ENCODE data around the gene FBXO21. TPM values are rescaled to one million over a fixed set of nuclear protein-coding genes. Genes with fewer than 3 reads are reported as not detected.
"Not testable (repeated sequence)": the region's sequence is repeated elsewhere in the genome, so short reads cannot be mapped to it uniquely, and the experiment has no call there.

The FBXO21 gene
- total RNA-seq, 1 experiment from 2014 or later = 230 TPM

DNA sequence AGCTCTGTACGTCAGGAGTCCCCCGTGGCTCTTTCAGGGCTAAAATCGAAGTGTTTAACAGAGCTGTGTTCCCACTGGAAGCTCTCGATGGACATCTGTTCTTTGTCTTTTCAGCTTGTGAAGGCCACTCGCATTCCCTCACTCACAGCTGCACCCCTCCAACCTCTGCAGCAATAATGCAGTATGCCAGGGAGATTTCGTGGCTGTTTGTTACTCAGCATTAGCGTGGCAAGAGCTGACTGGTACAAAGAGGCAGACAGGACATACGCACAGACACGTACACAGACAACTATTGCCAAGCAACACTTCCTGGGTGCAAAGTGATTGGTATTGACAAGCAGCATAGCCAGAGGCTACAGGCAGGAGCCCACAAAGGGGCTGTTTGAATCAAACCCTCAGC is 11.8 kb upstream of the FBXO21 start:
- Histone ChIP-seq H3K27me3 (ENCODE audit: low read length) (peaks cover 11% of the 10 kb centered on the region; the same call in 1 of the 2 replicates), H3K4me3 (ENCODE audit: low read length) (no peak overlapping the region), H3K9me3 (ENCODE audit: low read length) (no peaks in the 10 kb centered on the region), H3K27ac (ENCODE audit: low read length) (no peak overlapping the region), H3K79me2 (ENCODE audit: low read length) (no peaks in the 10 kb centered on the region), H3K36me3 (ENCODE audit: low read depth, low read length) (no peaks in the 10 kb centered on the region), H3F3A (ENCODE audit: low read length, unreplicated experiment) (no peaks in the 10 kb centered on the region), H2AFZ (ENCODE audit: low read length) (no peak overlapping the region), H4K20me1 (ENCODE audit: low read length) (no peaks in the 10 kb centered on the region), H3K9me2 (replicated peaks; ENCODE audit: low read length) (no peaks in the 10 kb centered on the region), H3K4me2 (ENCODE audit: low read length) (no peak overlapping the region), H3K4me1 (ENCODE audit: insufficient read depth, low read length) (no peaks in the 10 kb centered on the region), H3K9ac (ENCODE audit: low read length) (no peak overlapping the region)
- POLR2A ChIA-PET (ENCODE audit: unreplicated experiment) = interaction anchor here (0.7 kb wide), 1 partner anchor 14 kb away, joined by 3 read pairs; no protein-coding TSS in a partner anchor
- BruUV-seq (replicated peaks) = no TSS peak
- DNase-seq (no peak), ATAC-seq (no peak)
- intact Hi-C loops (cut with micrococcal nuclease) = no loop called here
- TF ChIP-seq EZH2phosphoT487 (IDR thresholded peaks at IDR 0.05; ENCODE audit: borderline replicate concordance, low read length) = no peak
- TF ChIP-seq, protein P1, sequence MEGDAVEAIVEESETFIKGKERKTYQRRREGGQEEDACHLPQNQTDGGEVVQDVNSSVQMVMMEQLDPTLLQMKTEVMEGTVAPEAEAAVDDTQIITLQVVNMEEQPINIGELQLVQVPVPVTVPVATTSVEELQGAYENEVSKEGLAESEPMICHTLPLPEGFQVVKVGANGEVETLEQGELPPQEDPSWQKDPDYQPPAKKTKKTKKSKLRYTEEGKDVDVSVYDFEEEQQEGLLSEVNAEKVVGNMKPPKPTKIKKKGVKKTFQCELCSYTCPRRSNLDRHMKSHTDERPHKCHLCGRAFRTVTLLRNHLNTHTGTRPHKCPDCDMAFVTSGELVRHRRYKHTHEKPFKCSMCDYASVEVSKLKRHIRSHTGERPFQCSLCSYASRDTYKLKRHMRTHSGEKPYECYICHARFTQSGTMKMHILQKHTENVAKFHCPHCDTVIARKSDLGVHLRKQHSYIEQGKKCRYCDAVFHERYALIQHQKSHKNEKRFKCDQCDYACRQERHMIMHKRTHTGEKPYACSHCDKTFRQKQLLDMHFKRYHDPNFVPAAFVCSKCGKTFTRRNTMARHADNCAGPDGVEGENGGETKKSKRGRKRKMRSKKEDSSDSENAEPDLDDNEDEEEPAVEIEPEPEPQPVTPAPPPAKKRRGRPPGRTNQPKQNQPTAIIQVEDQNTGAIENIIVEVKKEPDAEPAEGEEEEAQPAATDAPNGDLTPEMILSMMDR (conservative IDR thresholded peaks at IDR 0.05; ENCODE audit: low read depth, low read length) = no peak
- CTCF ChIA-PET = no interaction called here

DNA sequence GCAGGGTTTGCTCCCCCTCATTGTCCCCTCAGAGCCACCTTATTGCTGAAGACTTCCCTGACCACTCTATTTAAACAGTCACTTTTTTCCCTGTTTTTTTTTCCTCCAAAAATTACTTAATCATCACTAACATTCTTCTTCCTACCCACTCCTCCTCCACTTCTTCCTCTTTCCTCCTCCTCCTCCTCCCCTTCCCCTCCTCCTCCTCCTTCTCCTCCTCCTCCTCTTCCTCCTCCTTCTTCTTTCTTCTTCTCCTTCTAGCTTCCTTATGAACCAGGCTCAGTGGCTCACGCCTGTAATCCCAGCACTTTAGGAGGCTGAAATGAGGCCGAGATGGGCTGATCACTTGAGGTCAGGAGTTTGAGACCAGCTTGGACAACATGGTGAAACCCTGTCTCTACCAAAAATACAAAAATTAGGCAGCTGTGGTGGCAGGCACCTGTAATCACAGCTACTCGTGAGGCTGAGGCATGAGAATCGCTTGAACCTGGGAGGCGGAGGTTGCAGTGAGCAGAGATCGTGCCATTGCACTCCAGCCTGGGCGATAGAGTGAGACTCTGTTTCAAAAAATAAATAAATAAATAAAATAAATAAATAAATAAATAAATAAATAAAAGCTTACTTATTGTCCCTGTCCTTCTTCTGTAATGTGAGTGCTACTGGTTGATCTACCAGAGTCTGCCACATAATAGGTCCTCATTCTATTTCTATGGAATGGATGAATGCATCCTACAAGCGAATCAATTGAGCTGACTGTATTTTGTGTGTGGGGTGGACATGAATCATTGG is 9.9 kb upstream of the FBXO21 start:
- H3K36me3 ChIP-seq (ENCODE audit: low read depth, low read length); H3K4me2 ChIP-seq (ENCODE audit: low read length); H4K20me1 ChIP-seq (ENCODE audit: low read length); DNase-seq; POLR2A ChIA-PET (ENCODE audit: unreplicated experiment); H3K27ac ChIP-seq (ENCODE audit: low read length); H3K79me2 ChIP-seq (ENCODE audit: low read length); H3F3A ChIP-seq (ENCODE audit: low read length, unreplicated experiment); H3K9ac ChIP-seq (ENCODE audit: low read length); H3K4me1 ChIP-seq (ENCODE audit: insufficient read depth, low read length); H3K4me3 ChIP-seq (ENCODE audit: low read length); BruUV-seq (replicated peaks); H3K27me3 ChIP-seq (ENCODE audit: low read length); H3K9me2 ChIP-seq (replicated peaks; ENCODE audit: low read length); intact Hi-C loops (cut with micrococcal nuclease); H3K9me3 ChIP-seq (ENCODE audit: low read length); ATAC-seq; H2AFZ ChIP-seq (ENCODE audit: low read length): not testable (repeated sequence)
- CTCF ChIA-PET = interaction anchor here (0.6 kb wide), 1 partner anchor 167 kb away, joined by 5 read pairs; no protein-coding TSS in a partner anchor

DNA sequence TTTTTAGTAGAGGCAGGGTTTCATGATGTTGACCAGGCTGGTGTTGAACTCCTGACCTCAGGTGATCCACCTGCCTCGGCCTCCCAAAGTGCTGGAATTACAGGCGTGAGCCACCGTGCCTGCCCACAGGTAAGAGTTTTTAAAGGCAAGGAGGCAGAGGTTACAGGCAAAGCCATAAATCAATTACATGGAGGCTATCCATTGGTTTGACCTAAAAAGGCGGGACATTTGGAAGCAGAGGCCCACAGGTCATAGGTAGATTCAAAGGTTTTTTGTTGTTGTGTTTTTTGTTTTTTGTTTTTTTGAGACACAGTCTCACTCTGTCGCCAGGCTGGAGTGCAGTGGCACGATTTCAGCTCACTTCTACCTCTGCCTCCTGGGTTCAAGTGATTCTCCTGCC is 6.1 kb upstream of the FBXO21 start:
- H3K36me3 ChIP-seq (ENCODE audit: low read depth, low read length); H3K9ac ChIP-seq (ENCODE audit: low read length); CTCF ChIA-PET; H4K20me1 ChIP-seq (ENCODE audit: low read length); H3K27ac ChIP-seq (ENCODE audit: low read length); H3K27me3 ChIP-seq (ENCODE audit: low read length); H2AFZ ChIP-seq (ENCODE audit: low read length); H3K9me2 ChIP-seq (replicated peaks; ENCODE audit: low read length); BruUV-seq (replicated peaks); H3K79me2 ChIP-seq (ENCODE audit: low read length); ATAC-seq; H3F3A ChIP-seq (ENCODE audit: low read length, unreplicated experiment); H3K4me2 ChIP-seq (ENCODE audit: low read length); H3K9me3 ChIP-seq (ENCODE audit: low read length); H3K4me3 ChIP-seq (ENCODE audit: low read length); DNase-seq; POLR2A ChIA-PET (ENCODE audit: unreplicated experiment); H3K4me1 ChIP-seq (ENCODE audit: insufficient read depth, low read length); intact Hi-C loops (cut with micrococcal nuclease): not testable (repeated sequence)

DNA sequence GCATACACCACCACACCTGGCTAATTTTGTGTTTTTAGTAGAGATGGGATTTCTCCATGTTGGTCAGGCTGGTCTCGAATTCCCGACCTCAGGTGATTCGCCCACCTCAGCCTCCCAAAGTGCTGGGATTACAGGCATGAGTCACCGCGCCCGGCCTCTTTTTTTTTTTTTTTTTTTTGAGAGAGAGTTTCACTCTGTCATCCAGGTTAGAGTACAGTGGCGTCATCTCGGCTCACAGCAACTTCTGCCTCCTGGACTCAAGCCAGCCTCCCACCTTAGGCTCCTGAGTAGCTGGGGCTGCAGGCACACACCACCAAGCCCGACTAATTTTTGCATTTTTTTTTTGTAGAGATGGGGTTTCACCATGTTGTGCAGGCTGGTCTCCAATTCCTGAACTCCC is 4.8 kb upstream of the FBXO21 start:
- DNase-seq = peak; percentile 39
- H3K79me2 ChIP-seq (ENCODE audit: low read length); H2AFZ ChIP-seq (ENCODE audit: low read length); H3K36me3 ChIP-seq (ENCODE audit: low read depth, low read length); H3K4me3 ChIP-seq (ENCODE audit: low read length); H3K9ac ChIP-seq (ENCODE audit: low read length); H4K20me1 ChIP-seq (ENCODE audit: low read length); H3K4me2 ChIP-seq (ENCODE audit: low read length); H3K9me3 ChIP-seq (ENCODE audit: low read length); POLR2A ChIA-PET (ENCODE audit: unreplicated experiment); ATAC-seq; H3K27ac ChIP-seq (ENCODE audit: low read length); BruUV-seq (replicated peaks); CTCF ChIA-PET; intact Hi-C loops (cut with micrococcal nuclease); H3K9me2 ChIP-seq (replicated peaks; ENCODE audit: low read length); H3K4me1 ChIP-seq (ENCODE audit: insufficient read depth, low read length); H3F3A ChIP-seq (ENCODE audit: low read length, unreplicated experiment); H3K27me3 ChIP-seq (ENCODE audit: low read length): not testable (repeated sequence)
